ENCODE results near the gene PSMC6. TPM values are rescaled to one million over a fixed set of nuclear protein-coding genes. Genes with fewer than 3 reads are reported as not detected.
A peak's percentile ranks its signal among the peaks of the same experiment; 100 is the strongest.
"Not testable (repeated sequence)": the region's sequence is repeated elsewhere in the genome, so short reads cannot be mapped to it uniquely, and the experiment has no call there.

The PSMC6 gene
- total RNA-seq, 1 donor from 2014 or later: 70.5 TPM

DNA sequence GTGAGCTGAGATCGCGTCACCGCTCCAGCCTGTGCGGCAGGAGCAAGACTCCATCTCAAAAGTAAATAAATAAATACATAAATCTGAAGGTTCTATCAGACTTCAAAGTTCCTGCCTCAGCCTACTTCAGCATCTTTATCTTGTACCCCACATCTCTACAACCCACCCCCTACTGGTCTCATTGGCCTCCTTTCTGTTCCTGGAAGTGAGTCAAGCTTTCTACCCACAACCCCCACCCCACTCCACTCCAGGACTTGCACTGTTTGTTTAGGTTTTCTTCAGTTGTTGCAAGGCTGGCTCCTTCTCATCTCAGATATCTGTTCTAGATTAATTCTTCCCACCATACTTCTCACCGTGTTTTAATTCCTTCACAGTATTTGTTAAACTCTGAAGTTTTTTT, 714 bp upstream of the PSMC6 start:
- H3K27ac ChIP-seq (ENCODE audit: low read depth, low read length): peak overlapping the region; percentile 85
- no peaks in the 10 kb centered on the region for H3K27me3 ChIP-seq (ENCODE audit: control insufficient read depth in 3 of 3, insufficient read depth in 3 of 3, low read length in 3 of 3)
- peaks cover 10 to 16% (median 16%) of the 10 kb centered on the region in 3 donors for H3K4me1 ChIP-seq (ENCODE audit: control insufficient read depth in 3 of 3, insufficient read depth in 3 of 3, low read length in 3 of 3)
- no peaks in the 10 kb centered on the region for H3K9me3 ChIP-seq (ENCODE audit: control insufficient read depth in 3 of 3, low read length in 3 of 3)
- H3K4me3 ChIP-seq (ENCODE audit: low read length in 3 of 3): peak overlapping the region; percentile 87 to 97 (median 97)
- peak overlapping the region; percentile 86 to 97 (median 86) for H3K9ac ChIP-seq (ENCODE audit: low read depth in 1 of 3, low read length in 3 of 3)
- peaks cover 14 to 21% (median 17%) of the 10 kb centered on the region in 3 donors for H3K36me3 ChIP-seq (ENCODE audit: control insufficient read depth in 3 of 3, insufficient read depth in 3 of 3, low read length in 3 of 3)

DNA sequence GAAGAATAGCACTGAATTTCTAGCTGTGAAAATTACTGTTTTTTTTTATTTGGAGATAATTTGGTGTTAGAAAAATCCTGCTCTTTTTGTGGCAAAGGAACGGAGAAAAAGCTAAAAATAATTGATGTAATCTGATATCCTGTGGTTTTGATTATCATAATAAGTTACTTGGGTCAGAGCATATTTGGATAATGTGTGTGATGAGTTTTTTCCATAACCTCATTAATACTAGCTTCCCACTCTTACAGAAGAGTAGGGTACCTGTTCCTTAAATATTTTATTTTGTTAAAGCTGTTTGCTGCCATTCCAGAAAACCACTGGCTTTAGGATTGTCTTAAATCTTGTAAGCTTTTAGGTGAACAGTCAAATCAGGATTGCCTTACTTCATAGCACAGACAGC, 4.7 kb downstream of the PSMC6 start:
- H3K4me1 ChIP-seq (ENCODE audit: control insufficient read depth in 3 of 3, insufficient read depth in 3 of 3, low read length in 3 of 3): peaks cover 8 to 13% (median 11%) of the 10 kb centered on the region in 3 donors
- peaks cover 41 to 58% (median 57%) of the 10 kb centered on the region in 3 donors for H3K36me3 ChIP-seq (ENCODE audit: control insufficient read depth in 3 of 3, insufficient read depth in 3 of 3, low read length in 3 of 3)
- H3K9ac ChIP-seq (ENCODE audit: low read depth in 1 of 3, low read length in 3 of 3): no peak overlapping the region
- no peaks in the 10 kb centered on the region for H3K9me3 ChIP-seq (ENCODE audit: control insufficient read depth in 3 of 3, low read length in 3 of 3)
- no peaks in the 10 kb centered on the region for H3K27me3 ChIP-seq (ENCODE audit: control insufficient read depth in 3 of 3, insufficient read depth in 3 of 3, low read length in 3 of 3)
- no peak overlapping the region for H3K4me3 ChIP-seq (ENCODE audit: low read length in 3 of 3)
- no peak overlapping the region for H3K27ac ChIP-seq (ENCODE audit: low read depth, low read length)

DNA sequence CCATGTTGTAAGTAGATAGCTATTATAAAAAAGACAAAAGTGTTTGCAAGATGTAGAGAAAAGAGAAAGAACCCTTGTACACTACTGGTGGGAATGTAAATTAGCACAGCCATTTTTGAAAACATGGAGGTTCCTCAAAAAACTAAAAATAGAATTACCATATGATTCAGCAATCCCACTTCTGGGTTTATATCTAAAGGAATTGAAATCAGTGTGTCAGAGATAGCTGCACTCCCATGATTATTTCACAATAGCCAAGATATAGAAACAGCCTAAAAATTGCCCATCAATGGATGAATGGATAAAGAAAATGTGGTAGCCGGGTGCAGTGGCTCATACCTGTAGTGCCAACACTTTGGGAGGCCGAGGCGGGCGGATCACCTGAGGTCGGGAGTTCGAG, 9.2 kb downstream of the PSMC6 start:
- Histone ChIP-seq H3K36me3 (ENCODE audit: control insufficient read depth in 3 of 3, insufficient read depth in 3 of 3, low read length in 3 of 3) (peaks cover 34 to 72% (median 57%) of the 10 kb centered on the region in 3 donors), H3K9me3 (ENCODE audit: control insufficient read depth in 3 of 3, low read length in 3 of 3) (no peaks in the 10 kb centered on the region), H3K9ac (ENCODE audit: low read depth in 1 of 3, low read length in 3 of 3) (no peak overlapping the region), H3K4me1 (ENCODE audit: control insufficient read depth in 3 of 3, insufficient read depth in 3 of 3, low read length in 3 of 3) (no peaks in the 10 kb centered on the region), H3K27me3 (ENCODE audit: control insufficient read depth in 3 of 3, insufficient read depth in 3 of 3, low read length in 3 of 3) (no peaks in the 10 kb centered on the region), H3K4me3 (ENCODE audit: low read length in 3 of 3) (no peak overlapping the region), H3K27ac (ENCODE audit: low read depth, low read length) (no peak overlapping the region)

DNA sequence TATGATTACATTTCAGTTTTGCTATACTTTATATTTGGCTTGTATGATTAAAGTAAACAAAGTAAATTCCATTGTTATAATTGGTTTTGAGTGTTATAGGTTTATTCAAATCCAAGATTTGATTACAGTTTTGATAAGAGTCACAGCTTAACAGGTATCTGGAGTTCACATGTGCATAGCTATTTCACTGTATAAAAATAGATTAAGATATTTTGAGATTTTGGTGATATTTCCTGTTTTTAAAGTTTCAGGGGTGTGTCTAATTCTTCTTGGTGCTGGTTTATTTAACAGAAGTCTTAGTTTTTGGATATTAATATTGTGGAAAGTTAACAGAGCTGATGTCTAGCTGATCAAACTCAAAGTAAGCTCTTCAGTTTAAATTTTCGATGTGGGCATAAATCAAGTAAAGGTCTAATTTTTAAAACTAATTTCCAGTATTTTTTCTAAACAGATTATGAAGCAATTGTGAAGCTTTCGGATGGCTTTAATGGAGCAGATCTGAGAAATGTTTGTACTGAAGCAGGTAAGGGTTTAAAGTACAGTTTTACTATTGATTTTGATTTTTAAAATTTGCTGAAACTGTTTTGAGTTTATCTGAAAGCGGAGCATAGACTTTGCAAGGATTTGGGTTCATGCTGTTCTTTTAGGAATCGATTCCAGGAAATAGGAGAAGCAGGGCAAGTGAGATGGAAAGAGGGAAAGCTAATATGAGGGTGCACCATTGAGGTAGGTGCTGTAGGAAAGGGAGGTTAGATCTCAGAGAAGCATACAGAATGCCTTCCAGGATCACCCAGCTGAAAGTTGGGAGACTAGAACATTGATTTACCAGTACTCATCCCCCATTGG, 16.7 kb downstream of the PSMC6 start:
- Histone ChIP-seq H3K4me1 (ENCODE audit: control insufficient read depth in 3 of 3, insufficient read depth in 3 of 3, low read length in 3 of 3) (no peaks in the 10 kb centered on the region), H3K4me3 (ENCODE audit: low read length in 3 of 3) (no peak overlapping the region), H3K9me3 (ENCODE audit: control insufficient read depth in 3 of 3, low read length in 3 of 3) (no peaks in the 10 kb centered on the region), H3K36me3 (ENCODE audit: control insufficient read depth in 3 of 3, insufficient read depth in 3 of 3, low read length in 3 of 3) (peaks cover 25 to 60% (median 56%) of the 10 kb centered on the region in 3 donors), H3K27me3 (ENCODE audit: control insufficient read depth in 3 of 3, insufficient read depth in 3 of 3, low read length in 3 of 3) (no peaks in the 10 kb centered on the region), H3K9ac (ENCODE audit: low read depth in 1 of 3, low read length in 3 of 3) (no peak overlapping the region), H3K27ac (ENCODE audit: low read depth, low read length) (no peak overlapping the region)

DNA sequence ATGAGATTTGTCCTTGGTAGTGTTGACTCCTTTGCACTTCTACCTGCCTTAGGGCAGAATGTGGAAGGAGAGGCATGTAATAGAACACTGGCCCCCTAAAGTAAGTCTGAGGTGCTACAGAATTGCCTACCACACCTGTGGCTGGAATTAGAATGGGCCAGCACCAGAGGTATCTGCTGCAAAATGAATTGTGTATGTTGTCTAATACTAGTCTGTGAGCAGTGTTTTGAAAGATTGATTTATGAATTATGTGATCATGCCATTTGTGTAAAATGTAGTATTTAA, 17.3 kb downstream of the PSMC6 start:
- peaks cover 23 to 61% (median 50%) of the 10 kb centered on the region in 3 donors for H3K36me3 ChIP-seq (ENCODE audit: control insufficient read depth in 3 of 3, insufficient read depth in 3 of 3, low read length in 3 of 3)
- H3K27me3 ChIP-seq (ENCODE audit: control insufficient read depth in 3 of 3, insufficient read depth in 3 of 3, low read length in 3 of 3): no peaks in the 10 kb centered on the region
- no peak overlapping the region for H3K9ac ChIP-seq (ENCODE audit: low read depth in 1 of 3, low read length in 3 of 3)
- no peaks in the 10 kb centered on the region for H3K4me1 ChIP-seq (ENCODE audit: control insufficient read depth in 3 of 3, insufficient read depth in 3 of 3, low read length in 3 of 3)
- no peaks in the 10 kb centered on the region for H3K9me3 ChIP-seq (ENCODE audit: control insufficient read depth in 3 of 3, low read length in 3 of 3)
- H3K27ac ChIP-seq (ENCODE audit: low read depth, low read length): no peak overlapping the region
- H3K4me3 ChIP-seq (ENCODE audit: low read length in 3 of 3): no peak overlapping the region

DNA sequence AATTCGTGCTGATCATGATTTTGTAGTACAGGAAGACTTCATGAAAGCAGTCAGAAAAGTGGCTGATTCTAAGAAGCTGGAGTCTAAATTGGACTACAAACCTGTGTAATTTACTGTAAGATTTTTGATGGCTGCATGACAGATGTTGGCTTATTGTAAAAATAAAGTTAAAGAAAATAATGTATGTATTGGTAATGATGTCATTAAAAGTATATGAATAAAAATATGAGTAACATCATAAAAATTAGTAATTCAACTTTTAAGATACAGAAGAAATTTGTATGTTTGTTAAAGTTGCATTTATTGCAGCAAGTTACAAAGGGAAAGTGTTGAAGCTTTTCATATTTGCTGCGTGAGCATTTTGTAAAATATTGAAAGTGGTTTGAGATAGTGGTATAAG, 20.5 kb downstream of the PSMC6 start:
- not testable (repeated sequence) for H3K9me3 ChIP-seq (ENCODE audit: control insufficient read depth in 3 of 3, low read length in 3 of 3); H3K4me3 ChIP-seq (ENCODE audit: low read length in 3 of 3); H3K9ac ChIP-seq (ENCODE audit: low read depth in 1 of 3, low read length in 3 of 3); H3K27ac ChIP-seq (ENCODE audit: low read depth, low read length); H3K27me3 ChIP-seq (ENCODE audit: control insufficient read depth in 3 of 3, insufficient read depth in 3 of 3, low read length in 3 of 3); H3K4me1 ChIP-seq (ENCODE audit: control insufficient read depth in 3 of 3, insufficient read depth in 3 of 3, low read length in 3 of 3)
- peaks cover 11 to 43% (median 29%) of the 10 kb centered on the region in 3 donors for H3K36me3 ChIP-seq (ENCODE audit: control insufficient read depth in 3 of 3, insufficient read depth in 3 of 3, low read length in 3 of 3)

DNA sequence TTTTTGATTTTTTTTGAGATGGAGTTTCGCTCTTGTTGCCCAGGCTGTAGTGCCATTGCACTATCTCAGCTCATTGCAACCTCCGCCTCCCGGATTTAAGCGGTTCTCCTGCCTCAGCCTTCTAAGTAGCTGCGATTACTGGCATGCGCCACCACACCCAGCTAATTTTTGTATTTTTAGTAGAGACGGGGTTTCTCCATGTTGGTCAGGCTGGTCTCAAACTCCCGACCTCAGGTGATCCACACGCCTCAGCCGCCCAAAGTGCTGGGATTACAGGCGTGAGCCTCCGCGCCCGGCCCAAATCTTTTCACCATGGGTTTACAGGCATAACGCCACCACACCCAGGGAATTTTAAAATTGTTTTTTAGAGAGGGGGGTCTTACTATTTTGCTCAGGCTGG, 22.0 kb downstream of the PSMC6 start:
- H3K36me3 ChIP-seq (ENCODE audit: control insufficient read depth in 3 of 3, insufficient read depth in 3 of 3, low read length in 3 of 3): peaks cover 8 to 32% (median 26%) of the 10 kb centered on the region in 3 donors

DNA sequence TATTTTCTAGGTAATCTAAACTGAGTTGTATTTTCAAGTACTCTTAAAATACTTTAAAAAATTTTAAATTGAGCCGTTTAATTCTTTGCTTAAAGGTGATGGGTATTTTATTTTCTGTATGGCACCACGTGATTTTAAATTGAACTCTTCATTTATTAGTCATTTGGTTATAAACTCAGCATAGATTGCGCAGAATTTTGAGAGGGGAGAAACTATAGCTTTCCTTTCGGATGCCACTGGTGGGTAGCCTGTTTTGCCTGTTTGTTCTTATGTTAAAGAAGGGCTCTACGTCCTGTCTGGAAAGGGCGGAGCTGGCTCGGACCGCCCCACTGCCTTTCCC, 22.6 kb downstream of the PSMC6 start:
- H3K27ac ChIP-seq (ENCODE audit: low read depth, low read length): peak overlapping the region; percentile 90
- H3K36me3 ChIP-seq (ENCODE audit: control insufficient read depth in 3 of 3, insufficient read depth in 3 of 3, low read length in 3 of 3): peaks cover 5 to 28% (median 21%) of the 10 kb centered on the region in 3 donors
- H3K27me3 ChIP-seq (ENCODE audit: control insufficient read depth in 3 of 3, insufficient read depth in 3 of 3, low read length in 3 of 3): no peaks in the 10 kb centered on the region
- no peaks in the 10 kb centered on the region for H3K9me3 ChIP-seq (ENCODE audit: control insufficient read depth in 3 of 3, low read length in 3 of 3)
- H3K9ac ChIP-seq (ENCODE audit: low read depth in 1 of 3, low read length in 3 of 3): peak overlapping the region in 2 of 3 donors; percentile 70 to 73
- H3K4me3 ChIP-seq (ENCODE audit: low read length in 3 of 3): peak overlapping the region; percentile 56 to 68 (median 67)
- peaks cover 0 to 8% (median 7%) of the 10 kb centered on the region in 3 donors for H3K4me1 ChIP-seq (ENCODE audit: control insufficient read depth in 3 of 3, insufficient read depth in 3 of 3, low read length in 3 of 3)

More for the DNA sequence above, 22.0 kb downstream of the PSMC6 start:
- H3K9ac ChIP-seq (ENCODE audit: low read depth in 1 of 3, low read length in 3 of 3); H3K27me3 ChIP-seq (ENCODE audit: control insufficient read depth in 3 of 3, insufficient read depth in 3 of 3, low read length in 3 of 3); H3K9me3 ChIP-seq (ENCODE audit: control insufficient read depth in 3 of 3, low read length in 3 of 3); H3K27ac ChIP-seq (ENCODE audit: low read depth, low read length); H3K4me1 ChIP-seq (ENCODE audit: control insufficient read depth in 3 of 3, insufficient read depth in 3 of 3, low read length in 3 of 3); H3K4me3 ChIP-seq (ENCODE audit: low read length in 3 of 3): not testable (repeated sequence)

DNA sequence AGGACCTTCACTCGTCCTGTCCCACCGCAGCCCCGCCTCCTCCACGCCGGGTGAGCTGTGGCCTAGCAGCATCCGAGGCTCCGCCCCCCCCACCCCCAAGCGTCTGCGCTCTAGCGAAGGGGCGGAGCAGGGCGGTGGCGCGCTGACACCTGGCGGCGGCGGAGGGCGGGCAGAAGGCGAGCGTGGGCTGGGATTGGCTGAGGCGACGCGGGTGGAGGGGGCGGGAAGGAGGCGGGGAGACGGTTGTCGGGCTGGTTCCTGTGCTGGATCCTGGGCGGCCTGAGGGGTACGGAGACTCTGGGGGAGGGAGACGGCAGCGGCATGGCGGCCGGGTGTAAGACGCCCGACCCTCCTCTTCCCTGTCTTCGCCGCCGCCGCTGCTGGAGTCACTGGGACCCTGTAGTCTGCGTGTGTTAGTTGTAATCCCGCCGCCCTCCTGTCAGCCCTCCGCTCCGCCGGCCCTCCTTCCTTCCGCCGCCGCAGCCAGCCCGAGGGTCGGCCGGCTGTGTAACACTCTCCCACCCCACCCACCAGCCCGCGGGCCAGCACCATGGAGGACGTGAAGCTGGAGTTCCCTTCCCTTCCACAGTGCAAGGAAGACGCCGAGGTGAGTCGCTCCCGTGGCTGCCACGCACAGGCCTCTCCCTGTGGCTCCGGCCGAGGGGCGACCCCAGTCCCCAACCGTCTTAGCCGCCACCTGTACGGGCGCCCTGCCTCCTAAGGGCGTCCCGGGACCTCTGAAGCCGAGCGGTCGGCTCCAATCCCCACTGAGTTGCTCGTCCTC, 23.1 kb downstream of the PSMC6 start, which contains the start of gene STYX:
TSS of gene STYX (plus strand) at position 242 of the 784 bp plus-strand sequence. CDS start at position 551, 309 bp downstream.
- Histone ChIP-seq H3K36me3 (ENCODE audit: control insufficient read depth in 3 of 3, insufficient read depth in 3 of 3, low read length in 3 of 3) (peaks cover 5 to 22% (median 16%) of the 10 kb centered on the region in 3 donors), H3K4me3 (ENCODE audit: low read length in 3 of 3) (peak within 1 kb of the TSS; percentile 81 to 92 (median 91)), H3K27ac (ENCODE audit: low read depth, low read length) (peak within 1 kb of the TSS; percentile 90), H3K9ac (ENCODE audit: low read depth in 1 of 3, low read length in 3 of 3) (peak within 1 kb of the TSS; percentile 93 to 96 (median 94)), H3K27me3 (ENCODE audit: control insufficient read depth in 3 of 3, insufficient read depth in 3 of 3, low read length in 3 of 3) (no peaks in the 10 kb centered on the region), H3K9me3 (ENCODE audit: control insufficient read depth in 3 of 3, low read length in 3 of 3) (no peaks in the 10 kb centered on the region), H3K4me1 (ENCODE audit: control insufficient read depth in 3 of 3, insufficient read depth in 3 of 3, low read length in 3 of 3) (peaks cover 0 to 8% (median 7%) of the 10 kb centered on the region in 3 donors)

DNA sequence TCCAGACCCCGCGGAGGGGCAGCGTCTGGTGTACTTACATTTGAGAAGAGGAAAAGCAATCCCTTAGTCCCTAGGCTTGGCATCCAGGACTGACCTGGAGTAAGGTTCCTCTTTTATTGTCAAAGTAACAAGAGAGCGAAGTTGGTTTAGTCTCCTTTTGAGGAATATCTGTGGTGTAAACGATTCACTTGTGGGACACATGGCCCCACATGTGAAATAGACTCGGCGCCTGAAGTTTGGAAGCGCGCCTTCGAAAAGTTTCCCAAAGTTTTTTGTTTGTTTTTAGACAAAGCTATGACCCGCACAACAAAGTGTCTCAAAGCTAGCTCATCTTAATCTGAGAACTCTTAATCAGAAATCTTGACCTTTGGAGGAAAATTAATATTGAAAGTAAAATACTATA, 23.7 kb downstream of the PSMC6 start:
- Histone ChIP-seq H3K4me3 (ENCODE audit: low read length in 3 of 3) (peak overlapping the region; percentile 81 to 92 (median 91)), H3K27me3 (ENCODE audit: control insufficient read depth in 3 of 3, insufficient read depth in 3 of 3, low read length in 3 of 3) (no peaks in the 10 kb centered on the region), H3K4me1 (ENCODE audit: control insufficient read depth in 3 of 3, insufficient read depth in 3 of 3, low read length in 3 of 3) (peaks cover 0 to 8% (median 7%) of the 10 kb centered on the region in 3 donors), H3K9ac (ENCODE audit: low read depth in 1 of 3, low read length in 3 of 3) (peak overlapping the region; percentile 93 to 96 (median 94)), H3K27ac (ENCODE audit: low read depth, low read length) (peak overlapping the region; percentile 90), H3K36me3 (ENCODE audit: control insufficient read depth in 3 of 3, insufficient read depth in 3 of 3, low read length in 3 of 3) (peaks cover 5 to 18% (median 14%) of the 10 kb centered on the region in 3 donors), H3K9me3 (ENCODE audit: control insufficient read depth in 3 of 3, low read length in 3 of 3) (no peaks in the 10 kb centered on the region)

Data from skeletal muscle tissue (tissue), 4 donors.